ENCODE measurements around the gene KCNJ15. TPM values are rescaled to one million over a fixed set of nuclear protein-coding genes. Genes with fewer than 3 reads are reported as not detected.
A peak's percentile ranks its signal among the peaks of the same experiment; 100 is the strongest.
"Not testable (repeated sequence)": the region's sequence is repeated elsewhere in the genome, so short reads cannot be mapped to it uniquely, and the experiment has no call there.

Gene KCNJ15
- total RNA-seq, 1 donor from 2014 or later, result 2.1 TPM

DNA sequence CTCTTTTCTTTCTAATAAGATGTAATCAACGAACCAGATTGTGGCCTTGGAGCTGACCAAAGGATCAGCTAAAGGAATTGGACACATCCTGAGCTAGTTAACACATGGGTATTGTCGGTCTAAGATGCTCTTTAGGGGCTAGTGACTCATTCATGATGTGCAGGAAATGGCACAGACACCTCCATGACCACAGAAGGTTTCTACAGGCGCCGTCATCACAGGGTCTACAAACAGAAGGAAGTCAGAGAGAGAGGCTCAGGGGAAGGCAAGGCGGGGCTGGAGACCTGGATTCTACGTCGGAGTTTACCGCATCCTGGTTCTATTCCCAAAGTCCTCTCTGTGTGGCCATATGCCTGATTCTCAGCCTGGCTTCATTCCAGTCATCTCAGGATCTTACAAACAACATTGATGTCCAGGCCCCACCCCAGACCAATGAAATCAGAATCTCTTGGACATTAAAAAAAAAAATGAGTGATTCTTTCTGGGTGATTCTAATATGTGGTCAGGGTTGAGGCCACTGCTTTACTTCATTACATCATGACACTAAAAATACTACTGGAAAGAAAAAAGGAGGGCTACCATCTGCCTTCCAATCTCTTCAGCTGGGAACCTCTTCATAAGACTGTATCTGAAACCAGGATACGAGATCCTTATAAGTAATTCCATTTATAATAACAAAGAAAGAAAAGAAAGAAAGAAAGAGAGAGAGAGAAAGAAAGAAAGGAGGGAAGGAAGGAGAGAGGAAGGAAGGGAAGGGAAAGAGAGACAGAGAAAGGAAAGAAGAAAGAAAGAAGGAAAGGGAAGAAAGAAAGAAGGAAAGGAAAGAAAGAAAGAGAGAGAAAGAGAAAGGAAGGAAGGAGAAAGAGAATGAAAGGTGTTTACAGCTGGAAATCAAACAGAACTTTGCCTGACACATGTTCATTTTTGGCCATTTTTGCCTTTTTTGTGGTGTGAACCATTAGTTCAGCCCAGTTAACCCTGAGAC, 11.6 kb upstream of the KCNJ15 start:
- no peak for DNase-seq

DNA sequence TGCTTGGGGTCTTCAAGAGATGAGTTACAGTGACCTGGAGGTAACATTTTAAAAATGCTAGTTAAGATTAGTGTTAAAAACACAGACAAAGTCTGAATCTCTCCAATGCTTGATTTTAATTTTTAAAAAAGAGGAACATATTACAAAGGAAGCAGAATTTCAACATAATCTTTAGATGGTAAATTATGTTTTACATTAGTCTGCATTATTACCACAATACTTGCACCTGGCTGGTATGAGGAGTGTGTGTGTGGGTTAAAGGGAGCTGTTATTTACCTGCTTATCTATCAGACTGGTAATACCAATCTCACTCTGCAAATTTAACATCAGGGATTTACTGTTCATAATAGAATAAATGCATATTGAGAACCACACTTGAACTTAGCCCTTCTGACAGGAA, 10.3 kb upstream of the KCNJ15 start:
- DNase-seq, result no peak

DNA sequence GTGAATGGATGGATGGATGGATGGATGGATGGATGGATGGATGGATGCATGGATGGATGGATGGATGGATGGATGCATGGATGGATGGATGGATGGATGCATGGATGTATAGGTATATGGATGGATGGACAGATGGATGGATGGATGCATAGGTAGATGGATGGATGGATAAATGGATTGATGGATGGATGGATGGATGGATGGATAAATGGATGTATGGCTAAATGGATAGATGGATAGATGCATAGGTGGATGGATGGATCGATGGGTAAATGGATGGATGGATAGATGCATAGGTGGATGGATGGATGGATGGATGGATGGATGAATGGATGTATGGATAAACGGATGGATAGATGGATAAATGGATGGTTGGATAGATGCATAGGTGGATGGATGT, 9.7 kb upstream of the KCNJ15 start:
- DNase-seq, result not testable (repeated sequence)

DNA sequence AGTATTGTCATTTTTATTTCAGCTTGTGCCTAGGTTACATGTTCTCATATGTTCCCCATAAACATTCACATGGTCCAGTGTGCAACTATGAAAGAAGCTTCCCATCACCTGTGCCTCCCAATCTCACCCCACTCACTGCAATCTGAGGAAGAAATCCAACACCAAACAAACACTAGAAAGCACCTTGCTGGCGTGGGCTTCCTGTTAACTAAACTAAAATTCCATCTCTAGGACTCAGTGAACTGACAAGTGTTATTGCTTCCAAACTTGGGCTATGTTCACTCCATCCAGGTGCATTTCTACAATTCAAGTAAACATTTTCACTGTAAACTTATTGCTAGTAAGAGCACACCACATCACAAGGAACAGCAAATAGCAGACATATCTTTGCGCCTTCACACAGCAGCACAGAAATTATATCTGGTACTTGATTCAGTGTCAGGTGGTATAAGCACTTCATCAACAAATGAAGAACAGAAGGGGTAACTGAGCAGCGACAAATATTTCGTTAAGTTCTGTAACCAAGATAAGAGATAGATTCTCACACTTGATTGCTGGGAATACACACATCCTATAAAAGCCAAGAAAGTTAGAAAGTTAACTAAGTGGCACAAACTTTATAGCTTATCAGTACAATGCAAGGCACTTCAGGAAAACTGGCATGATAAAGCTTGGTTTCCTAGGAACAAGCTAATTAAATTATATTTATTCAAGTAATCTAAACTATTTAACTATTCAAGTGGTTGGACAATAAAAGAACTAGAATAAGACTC, 8.9 kb upstream of the KCNJ15 start:
- no peak for DNase-seq

DNA sequence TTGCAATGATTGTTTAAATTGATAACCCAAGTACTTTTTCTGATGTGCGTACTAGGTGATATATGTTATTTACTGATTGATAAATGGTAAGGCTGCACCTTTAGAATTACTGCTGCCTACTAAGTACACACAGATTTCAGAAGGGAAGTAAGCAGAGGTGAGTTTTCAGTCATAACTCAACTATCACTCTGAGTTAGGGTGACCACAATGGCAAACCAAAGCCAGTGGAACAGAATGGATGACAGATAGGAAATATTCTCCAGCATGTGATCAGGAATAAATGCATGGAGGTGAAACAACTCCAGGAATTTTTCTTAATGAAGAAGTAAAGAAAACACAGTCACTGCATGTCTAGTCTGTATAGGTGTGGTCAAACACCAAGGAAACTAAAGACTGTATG, 7.5 kb upstream of the KCNJ15 start:
- no peak for DNase-seq

DNA sequence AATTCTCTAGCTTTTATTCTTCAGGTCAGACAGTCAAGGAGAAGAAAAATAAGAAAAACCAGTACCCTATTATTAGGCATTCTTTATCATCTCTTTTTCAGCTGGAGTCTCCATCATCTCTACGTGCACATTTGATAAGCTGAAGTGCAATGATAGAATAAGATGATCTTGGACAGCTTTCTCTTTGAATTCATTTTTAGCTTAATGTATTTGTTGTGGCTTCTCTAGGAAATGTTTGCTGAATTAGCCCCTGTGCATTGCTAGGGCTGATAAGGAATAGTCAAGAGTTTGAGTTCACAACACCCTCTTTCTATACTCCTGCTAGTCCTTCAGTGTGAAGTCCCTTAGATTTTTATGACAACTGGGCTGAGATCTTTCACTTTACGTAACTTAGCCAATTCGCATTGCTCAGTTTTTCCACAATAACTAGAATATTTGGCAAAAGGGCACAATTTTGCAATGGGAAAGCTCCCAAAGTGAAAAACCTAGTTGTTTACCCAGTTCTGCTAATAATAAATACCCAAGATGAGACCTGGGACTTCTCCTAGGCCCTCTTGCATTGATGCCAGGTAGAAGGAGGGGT, 7.0 kb upstream of the KCNJ15 start:
- no peak for DNase-seq

DNA sequence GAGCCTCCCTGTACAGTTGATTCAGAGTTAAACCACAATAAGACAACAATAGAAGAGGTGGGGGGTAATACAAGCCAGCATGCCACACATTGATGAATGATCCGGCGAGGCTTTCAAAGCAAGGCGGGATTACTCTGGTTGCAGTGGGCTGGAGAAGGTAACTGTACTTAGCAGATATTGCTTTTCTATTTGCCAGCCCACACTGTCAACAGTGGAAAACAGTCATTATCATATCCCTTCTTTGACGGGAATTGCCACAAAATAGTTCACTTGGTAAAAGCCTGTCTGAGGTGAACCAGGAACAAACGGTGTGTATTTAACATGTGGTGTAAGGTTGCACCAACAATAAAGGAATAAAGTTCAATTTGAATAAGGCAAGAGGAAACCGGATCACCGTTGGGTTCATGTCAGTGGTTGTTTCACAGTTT, 5.8 kb upstream of the KCNJ15 start:
- no peak for DNase-seq

DNA sequence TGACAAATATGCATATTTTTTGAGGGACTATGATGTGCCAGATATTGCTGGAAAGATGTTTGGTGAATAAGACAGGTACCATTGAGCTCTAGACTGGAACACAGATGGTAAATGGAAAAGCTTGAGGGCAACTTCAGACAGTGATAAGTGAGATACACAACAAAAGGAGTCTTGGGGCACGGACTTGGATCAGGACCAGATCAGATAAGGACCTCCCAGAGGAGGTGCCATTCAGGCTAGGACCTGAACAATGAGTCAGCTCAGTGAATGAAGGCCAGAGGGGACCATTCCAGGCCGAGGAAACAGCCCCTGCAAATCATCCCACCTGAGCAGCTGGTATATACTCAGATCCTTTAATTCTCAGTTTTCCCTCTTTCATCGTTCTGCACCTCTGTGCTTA, 1.8 kb upstream of the KCNJ15 start:
- DNase-seq, result no peak

DNA sequence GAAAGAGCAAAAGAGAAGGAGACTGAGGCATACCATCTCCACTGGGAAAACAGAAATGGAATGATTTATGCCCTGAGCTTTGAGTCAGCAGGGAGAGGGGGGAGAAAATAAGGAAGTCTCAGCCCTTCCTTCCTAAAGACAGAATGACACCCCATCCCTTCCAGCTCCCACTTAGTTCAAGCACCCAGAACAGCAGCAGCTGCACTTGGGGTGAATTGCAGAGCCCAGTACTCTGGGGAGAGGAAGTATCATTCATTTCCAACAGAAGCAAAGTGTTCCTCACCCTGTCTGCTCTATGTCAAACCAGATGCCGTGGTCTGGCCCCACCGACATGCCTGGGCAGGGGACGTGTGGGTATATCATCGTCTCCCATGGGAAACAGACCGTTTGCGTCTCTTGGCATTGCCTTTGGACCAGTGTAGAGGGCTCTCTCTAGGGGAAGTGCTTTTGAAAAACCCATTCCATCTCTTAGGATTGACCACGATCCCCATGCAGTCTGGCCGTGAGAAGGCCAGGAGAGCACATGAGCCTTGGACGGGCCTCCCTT, 1.1 kb upstream of the KCNJ15 start:
- no peak for DNase-seq

DNA sequence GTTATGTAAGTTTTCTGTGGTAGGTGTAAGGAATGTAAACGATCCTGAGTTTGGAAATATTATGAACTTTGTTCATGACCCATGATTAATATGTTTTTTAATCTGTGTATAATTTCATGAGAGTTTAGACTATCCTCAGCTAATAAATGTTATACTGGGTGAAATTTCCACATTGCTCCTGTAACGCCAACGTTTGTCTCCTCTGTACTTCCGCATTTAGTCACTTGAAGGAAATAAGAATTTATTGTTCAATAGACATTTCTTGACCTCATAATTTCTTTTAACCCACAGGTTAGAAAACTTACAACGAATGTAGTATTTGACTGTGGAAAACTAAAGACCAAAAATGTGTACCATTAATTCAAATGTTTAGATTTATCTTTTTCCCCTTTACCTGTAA, 876 bp downstream of the KCNJ15 start:
- no peak for DNase-seq

DNA sequence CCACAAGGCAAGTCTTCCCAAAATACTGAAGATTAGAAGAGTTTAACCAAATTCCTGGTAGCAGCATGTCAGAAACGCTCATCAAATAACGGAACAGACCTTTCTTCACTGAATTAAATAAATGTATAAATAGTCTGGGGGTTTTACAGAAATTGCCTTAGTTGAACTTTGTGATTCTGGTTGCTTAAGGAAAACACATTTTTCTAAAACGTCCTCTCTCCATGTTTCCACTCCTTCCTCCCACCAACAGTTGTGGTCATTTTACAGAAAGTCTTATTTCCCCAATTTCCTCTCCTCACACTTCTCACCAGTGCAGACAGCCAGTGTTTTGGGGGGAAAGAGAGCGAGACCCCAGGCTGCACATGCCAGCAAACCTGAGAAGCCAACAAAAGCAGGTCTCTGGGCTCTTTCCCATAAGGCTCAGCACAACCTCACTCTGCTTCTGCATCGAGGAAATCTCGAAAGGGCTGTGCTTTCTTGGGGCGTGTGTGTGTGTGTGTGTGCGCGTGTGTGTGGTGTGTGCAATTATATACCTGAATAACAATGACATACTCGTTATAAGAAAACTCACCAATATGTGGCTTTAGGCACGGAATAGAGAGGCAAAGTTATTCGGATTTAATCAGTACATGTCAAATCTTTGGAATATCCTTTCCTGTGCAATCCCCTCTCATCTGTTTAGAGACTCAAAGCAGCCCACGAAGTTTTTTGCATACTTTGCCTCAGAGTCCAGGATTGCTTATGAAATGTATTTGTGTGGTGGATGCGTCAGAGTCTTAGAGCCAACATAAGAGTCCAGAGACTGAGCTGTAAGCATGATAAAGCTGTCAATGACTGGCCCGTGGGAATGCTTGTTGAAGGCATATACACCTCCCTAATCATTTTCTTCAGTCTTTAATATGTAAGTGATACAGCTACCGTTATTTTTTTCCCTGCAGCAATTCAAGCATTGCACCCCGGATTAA, 2.0 kb downstream of the KCNJ15 start:
- no peak for DNase-seq

DNA sequence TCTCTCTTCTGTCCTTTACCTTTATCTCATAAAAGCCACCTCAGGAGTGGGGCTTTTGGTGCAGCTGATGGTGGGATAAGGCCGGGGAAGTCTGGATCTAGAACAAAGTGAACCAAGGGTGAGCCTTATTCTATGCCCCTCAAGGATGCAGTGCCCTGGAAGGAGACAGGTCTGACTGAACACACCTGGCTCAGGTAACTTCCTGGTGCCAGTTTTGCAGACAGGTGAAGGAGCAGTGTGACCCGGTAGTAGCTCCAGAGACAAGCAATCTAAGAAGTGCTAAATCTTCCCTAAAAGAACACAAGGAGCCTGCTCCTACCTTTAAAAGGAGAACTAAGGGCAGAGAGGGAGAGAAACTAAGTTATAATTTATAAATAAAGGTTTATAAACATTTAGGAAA, 2.9 kb downstream of the KCNJ15 start:
- no peak for DNase-seq

DNA sequence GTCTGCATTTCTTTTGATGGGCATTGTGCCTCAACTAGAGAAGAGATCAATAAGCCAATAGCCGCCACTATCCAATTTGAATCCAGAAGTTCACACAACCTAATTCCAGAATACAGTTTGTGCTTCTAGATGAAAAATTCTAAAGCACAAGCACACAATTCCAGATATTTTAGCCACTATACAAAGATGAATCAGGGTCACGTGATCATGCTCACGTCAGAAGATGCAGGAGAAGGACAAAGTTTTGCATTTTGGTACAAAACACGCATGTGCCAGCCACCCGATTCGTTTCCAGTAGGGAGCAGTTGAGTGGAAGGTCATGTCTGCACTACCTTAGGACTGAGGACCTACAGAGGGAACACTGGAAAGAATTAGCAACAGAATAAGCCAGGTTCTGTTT, 3.6 kb downstream of the KCNJ15 start:
- no peak for DNase-seq

DNA sequence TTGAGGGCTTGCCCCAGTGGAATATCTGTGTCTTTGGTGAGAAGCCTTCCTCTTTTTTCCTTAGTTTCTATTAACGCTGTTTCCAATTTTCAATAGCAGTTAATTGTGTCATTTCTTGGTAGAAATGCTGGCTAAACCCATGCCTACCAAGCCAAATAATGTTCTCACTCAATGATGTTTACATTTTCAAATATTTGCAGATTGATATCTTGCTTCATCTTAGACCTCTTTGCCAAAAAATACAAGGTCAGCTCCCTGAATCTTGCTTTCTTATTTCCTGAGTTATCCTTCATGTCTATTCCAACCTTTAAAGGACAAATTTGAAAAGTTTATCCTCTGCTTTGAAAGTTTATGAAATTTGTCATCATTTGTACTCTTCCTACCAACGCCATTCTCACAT, 5.1 kb downstream of the KCNJ15 start:
- DNase-seq, result no peak

DNA sequence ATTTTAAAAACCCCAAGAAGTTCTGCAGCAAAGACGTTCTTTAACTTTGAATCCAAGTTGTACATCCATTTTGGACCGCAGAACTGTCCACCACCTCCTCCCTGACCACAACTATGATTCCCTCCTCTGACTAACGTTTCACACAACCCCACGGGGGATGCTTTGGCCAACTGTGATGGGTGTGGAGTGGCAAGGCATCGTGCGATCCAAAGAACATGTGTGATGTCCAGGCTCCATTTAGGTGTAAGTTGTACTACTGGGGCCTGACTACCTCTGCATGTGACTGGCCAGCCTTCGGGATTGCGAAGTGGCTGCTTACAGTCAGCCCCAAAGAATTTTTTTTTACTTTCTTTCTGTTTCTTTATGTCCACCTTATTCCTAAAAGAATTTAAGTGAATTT, 6.7 kb downstream of the KCNJ15 start:
- no peak for DNase-seq

DNA sequence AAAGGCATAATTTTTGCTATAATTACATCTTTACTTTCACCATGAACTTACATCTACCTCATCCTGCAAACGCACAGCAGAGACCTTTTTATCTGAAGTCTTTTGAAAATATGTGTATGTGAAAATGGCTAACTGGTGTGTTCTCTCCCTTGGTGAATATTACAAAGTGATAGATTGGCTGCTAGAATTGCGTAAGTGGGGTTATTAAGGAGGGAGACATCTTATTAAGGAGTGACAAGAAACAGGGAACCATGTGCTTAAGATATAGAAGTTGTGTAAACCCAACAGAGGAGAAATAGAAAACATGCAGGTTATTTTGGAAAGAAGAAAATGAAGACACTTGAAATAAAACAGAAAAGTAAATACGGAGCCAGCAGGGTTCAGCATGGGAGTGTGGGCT, 7.8 kb downstream of the KCNJ15 start:
- peak; percentile 36 for DNase-seq

DNA sequence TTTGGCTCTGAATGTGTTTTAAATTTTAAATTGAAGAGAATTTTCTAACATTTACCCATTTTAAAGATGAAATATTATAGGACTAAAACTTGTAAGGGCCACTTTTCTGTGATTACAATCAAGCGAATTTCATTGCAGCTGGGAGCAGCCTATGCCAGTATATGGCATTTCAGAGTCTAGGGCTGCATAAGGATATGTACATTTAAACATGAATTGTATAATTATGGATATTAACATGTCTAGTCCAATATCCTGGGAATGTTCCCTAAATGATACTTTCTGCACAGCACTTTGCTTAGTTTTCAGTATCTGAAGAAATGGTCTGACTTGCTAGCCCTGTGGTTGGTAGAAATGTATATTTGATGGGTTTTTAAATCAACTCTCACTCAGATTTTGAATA, 8.4 kb downstream of the KCNJ15 start:
- no peak for DNase-seq

DNA sequence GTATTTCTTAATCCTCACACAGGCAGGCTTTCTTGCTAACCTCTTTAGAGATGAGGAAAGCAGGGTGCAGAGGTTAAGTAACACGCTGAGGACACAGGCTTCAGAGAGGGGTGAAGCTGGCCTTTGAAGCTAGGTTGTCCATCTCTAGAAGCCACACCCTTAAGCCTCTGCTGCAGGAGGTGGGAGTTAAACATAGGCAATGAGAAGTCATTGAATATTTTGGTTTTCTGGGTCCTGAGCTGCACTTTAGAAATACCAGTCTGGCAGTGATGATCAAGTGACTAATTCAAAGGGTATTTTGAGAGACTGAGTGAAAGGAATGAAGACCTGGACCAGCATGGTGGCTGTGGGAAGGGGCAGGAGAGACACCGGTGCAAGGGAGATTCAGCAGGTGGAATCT, 9.9 kb downstream of the KCNJ15 start:
- no peak for DNase-seq

DNA sequence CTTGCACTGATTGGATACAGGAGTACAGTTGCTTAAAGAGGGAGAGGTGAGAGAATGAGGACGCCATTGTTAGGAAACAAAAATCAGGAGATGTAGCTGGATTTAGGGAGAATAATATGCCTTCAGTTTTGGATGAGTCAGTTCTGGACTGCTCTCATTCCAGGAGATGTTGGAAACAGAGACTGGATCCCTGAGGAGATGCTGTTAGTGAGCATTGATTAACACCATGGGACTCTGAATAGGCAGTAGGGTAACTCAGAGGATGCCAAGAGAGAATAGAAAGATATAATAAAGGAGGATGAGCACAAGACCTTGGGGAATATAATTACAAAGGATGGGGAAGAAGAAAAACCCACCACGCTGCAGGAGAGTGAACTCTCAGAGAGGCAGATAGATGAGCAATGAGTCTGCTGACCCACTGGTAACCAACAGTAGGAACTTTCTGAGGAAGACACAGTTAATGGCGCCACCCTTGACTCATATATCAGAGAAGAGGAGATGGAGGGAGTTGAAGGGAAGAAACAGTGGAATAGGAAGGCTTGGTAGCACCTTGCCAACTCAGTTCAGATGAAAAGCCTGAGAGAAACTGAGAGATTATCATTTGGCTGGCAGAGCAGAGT, 10.5 kb downstream of the KCNJ15 start:
- no peak for DNase-seq

DNA sequence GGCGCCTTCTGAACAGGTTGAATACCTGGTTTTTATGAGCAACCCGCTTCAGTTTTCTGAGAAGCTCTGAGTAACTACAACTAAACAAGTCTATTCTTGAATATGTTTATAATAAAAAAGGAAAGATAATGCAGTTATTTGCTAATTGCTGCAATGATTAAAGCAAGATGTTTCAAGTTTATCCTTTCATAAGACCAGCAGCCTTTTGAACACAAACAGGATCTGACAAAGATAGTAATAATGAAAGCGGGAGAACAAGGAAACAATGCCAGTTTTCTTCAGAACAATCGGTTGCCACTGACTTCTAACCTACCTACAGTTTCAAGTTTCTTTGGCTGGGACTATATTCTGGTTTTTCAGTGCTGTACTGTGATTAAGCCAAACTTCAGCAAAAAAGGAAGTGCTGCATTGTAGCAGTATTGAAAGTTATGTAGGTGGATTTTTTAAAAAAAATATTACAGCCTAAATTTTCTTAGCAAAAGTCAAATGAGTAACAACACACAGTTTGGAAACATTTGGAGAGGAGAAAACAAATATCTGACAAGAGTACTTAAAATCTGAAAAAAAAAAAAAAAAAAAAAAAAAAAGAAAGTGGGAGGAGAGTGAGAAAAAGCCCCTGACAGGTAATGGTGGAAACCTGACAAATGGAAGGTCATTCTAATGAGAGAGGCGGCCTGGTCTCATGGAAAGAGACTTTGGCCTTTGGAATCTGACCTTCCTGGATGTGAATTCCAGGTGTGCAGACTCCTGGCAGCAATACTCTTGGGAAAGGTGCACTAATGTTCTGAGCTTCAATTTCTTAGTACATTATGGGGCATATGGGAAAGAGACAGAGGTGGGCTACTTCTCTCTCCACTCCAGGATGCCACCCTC, 11.4 kb downstream of the KCNJ15 start:
- DNase-seq, result no peak
